Hindlimb muscle (tissue), 1 donor: ENCODE results near the gene KIR3DL3. TPM values are rescaled to one million over a fixed set of nuclear protein-coding genes. Genes with fewer than 3 reads are reported as not detected.
"Not testable (repeated sequence)": the region's sequence is repeated elsewhere in the genome, so short reads cannot be mapped to it uniquely, and the experiment has no call there.

Experiments
- DNase-seq: peaks from one replicate; pipeline ENCODE4 v3.0.0-alpha.2; 2013
- polyA plus RNA-seq: library from polyadenylated mRNA; unstranded; fragments of 120-200 nt; gene quantifications from one replicate; pipeline ENCODE4 v1.2.1, GENCODE V29; 2013; ENCODE audit not compliant: insufficient read length

KIR3DL3 gene
- not detected for polyA plus RNA-seq

GRCh38 chr19:54724142-54724541 lies at the start of gene KIR3DL3:
TSS of gene KIR3DL3 (plus strand) at chr19:54724442. CDS start at chr19:54724497, 55 bp downstream.
- DNase-seq: no peak

- DNase-seq: peak; percentile 45
Measured at GRCh38 chr19:54676210-54676834, 47.9 kb upstream of the KIR3DL3 start.

- no peak for DNase-seq
Measured at GRCh38 chr19:54677217-54677616, 47.0 kb upstream of the KIR3DL3 start.

- not testable (repeated sequence) for DNase-seq
Measured at GRCh38 chr19:54681596-54681995, 42.6 kb upstream of the KIR3DL3 start.

- no peak for DNase-seq
Measured at GRCh38 chr19:54682306-54682856, 41.9 kb upstream of the KIR3DL3 start.

GRCh38 chr19:54684527-54684926 lies 39.7 kb upstream of the KIR3DL3 start:
- peak; percentile 23 for DNase-seq

- no peak for DNase-seq
Measured at GRCh38 chr19:54691582-54692297, 32.5 kb upstream of the KIR3DL3 start.

GRCh38 chr19:54692298-54692615 lies 32.0 kb upstream of the KIR3DL3 start:
- DNase-seq: no peak

- DNase-seq: no peak
Measured at GRCh38 chr19:54694648-54695047, 29.6 kb upstream of the KIR3DL3 start.

- DNase-seq: no peak
Measured at GRCh38 chr19:54696117-54696548, 28.1 kb upstream of the KIR3DL3 start.

GRCh38 chr19:54696766-54697165 lies 27.5 kb upstream of the KIR3DL3 start:
- no peak for DNase-seq

- DNase-seq: not testable (repeated sequence)
Measured at GRCh38 chr19:54697716-54698115, 26.5 kb upstream of the KIR3DL3 start.

GRCh38 chr19:54704928-54705327 lies 19.3 kb upstream of the KIR3DL3 start:
- DNase-seq: no peak

GRCh38 chr19:54707962-54708361 lies 16.3 kb upstream of the KIR3DL3 start:
- no peak for DNase-seq

- no peak for DNase-seq
Measured at GRCh38 chr19:54708781-54709180, 15.5 kb upstream of the KIR3DL3 start.

- no peak for DNase-seq
Measured at GRCh38 chr19:54709212-54709948, 14.9 kb upstream of the KIR3DL3 start.

- DNase-seq: not testable (repeated sequence)
Measured at GRCh38 chr19:54709956-54710355, 14.3 kb upstream of the KIR3DL3 start.

- DNase-seq: no peak
Measured at GRCh38 chr19:54724644-54725043, 402 bp downstream of the KIR3DL3 start.

- DNase-seq: no peak
Measured at GRCh38 chr19:54725321-54725720, 1.1 kb downstream of the KIR3DL3 start.

- DNase-seq: no peak
Measured at GRCh38 chr19:54727562-54727961, 3.3 kb downstream of the KIR3DL3 start.

- DNase-seq: no peak
Measured at GRCh38 chr19:54728167-54728566, 3.9 kb downstream of the KIR3DL3 start.

- DNase-seq: no peak
Measured at GRCh38 chr19:54729416-54730188, 5.4 kb downstream of the KIR3DL3 start.
